ENCODE results near the gene CHRNG.

CHRNG gene

DNA sequence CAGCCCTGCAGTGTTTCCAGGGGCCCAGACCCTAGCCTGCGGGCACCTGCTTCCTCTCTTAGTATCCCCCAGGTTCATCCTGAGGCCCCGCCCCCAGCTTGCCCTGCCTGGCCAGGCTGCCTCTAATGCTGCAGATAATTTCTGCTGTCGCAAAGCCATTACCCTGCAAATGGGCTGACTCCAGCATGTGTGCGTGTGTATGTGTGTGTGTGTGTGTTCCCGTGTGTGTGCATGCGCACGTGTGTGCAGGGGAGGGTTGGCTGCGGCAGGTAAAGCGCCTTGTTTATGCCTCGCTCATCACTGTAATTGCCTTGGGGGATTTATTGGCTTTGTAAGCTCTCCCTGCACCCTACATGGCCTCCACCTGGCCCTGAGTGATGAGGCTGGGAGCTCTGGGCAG, 26.9 kb upstream of the CHRNG start:
- TF ChIP-seq, protein P1, sequence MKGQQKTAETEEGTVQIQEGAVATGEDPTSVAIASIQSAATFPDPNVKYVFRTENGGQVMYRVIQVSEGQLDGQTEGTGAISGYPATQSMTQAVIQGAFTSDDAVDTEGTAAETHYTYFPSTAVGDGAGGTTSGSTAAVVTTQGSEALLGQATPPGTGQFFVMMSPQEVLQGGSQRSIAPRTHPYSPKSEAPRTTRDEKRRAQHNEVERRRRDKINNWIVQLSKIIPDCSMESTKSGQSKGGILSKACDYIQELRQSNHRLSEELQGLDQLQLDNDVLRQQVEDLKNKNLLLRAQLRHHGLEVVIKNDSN (IDR thresholded peaks at IDR 0.05) = no peak
- TF ChIP-seq CEBPB (IDR thresholded peaks at IDR 0.05) (no peak), TCF12 (IDR thresholded peaks at IDR 0.05; ENCODE audit: low read depth) (no peak), EP300 (IDR thresholded peaks at IDR 0.05; ENCODE audit: borderline replicate concordance) (no peak), TEAD4 (IDR thresholded peaks at IDR 0.05) (no peak), TAF1 (IDR thresholded peaks at IDR 0.05; ENCODE audit: low read depth) (no peak), EGR1 (IDR thresholded peaks at IDR 0.05) (no peak), NFIC (IDR thresholded peaks at IDR 0.05) (no peak), CREB1 (IDR thresholded peaks at IDR 0.05; ENCODE audit: low read depth) (no peak), RAD21 (IDR thresholded peaks at IDR 0.05; ENCODE audit: low read depth) (no peak), ZBTB7A (IDR thresholded peaks at IDR 0.05; ENCODE audit: low read depth) (no peak)
- TF ChIP-seq, protein P2, sequence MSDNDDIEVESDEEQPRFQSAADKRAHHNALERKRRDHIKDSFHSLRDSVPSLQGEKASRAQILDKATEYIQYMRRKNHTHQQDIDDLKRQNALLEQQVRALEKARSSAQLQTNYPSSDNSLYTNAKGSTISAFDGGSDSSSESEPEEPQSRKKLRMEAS (IDR thresholded peaks at IDR 0.05) = no peak

DNA sequence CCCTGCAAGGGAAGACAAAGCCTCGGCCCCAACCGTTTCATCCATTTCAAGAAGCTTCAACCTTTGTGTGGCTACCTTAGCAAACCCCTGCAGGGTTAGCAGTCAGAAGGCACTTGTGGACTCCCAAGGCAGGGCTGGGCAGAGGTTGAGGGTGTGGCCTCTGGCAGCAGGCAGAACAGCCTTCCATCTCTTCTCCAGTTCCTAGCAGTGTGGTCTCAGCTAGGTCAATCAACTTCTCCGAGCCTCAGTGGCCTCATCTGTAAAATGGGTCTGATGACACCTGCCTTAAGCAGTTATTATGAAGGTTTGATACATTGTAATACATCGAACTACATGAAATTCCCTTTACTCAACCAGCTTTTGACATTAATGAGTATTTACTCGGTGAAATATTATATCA, 26.1 kb upstream of the CHRNG start:
- TF ChIP-seq CREB1 (IDR thresholded peaks at IDR 0.05; ENCODE audit: low read depth) (no peak), EP300 (IDR thresholded peaks at IDR 0.05; ENCODE audit: borderline replicate concordance) (no peak), EGR1 (IDR thresholded peaks at IDR 0.05) (no peak), TEAD4 (IDR thresholded peaks at IDR 0.05) (no peak), YY1 (IDR thresholded peaks at IDR 0.05; ENCODE audit: low read depth) (no peak), ZBTB7A (IDR thresholded peaks at IDR 0.05; ENCODE audit: low read depth) (no peak), CEBPB (IDR thresholded peaks at IDR 0.05) (no peak), NFIC (IDR thresholded peaks at IDR 0.05) (no peak), FOXM1 (IDR thresholded peaks at IDR 0.05; ENCODE audit: borderline replicate concordance, low read depth) (no peak), RAD21 (IDR thresholded peaks at IDR 0.05; ENCODE audit: low read depth) (no peak), TAF1 (IDR thresholded peaks at IDR 0.05; ENCODE audit: low read depth) (no peak)
- TF ChIP-seq, protein P2 (IDR thresholded peaks at IDR 0.05) = no peak
- TF ChIP-seq, protein P1 (IDR thresholded peaks at IDR 0.05) = no peak
- TF ChIP-seq, protein P3, sequence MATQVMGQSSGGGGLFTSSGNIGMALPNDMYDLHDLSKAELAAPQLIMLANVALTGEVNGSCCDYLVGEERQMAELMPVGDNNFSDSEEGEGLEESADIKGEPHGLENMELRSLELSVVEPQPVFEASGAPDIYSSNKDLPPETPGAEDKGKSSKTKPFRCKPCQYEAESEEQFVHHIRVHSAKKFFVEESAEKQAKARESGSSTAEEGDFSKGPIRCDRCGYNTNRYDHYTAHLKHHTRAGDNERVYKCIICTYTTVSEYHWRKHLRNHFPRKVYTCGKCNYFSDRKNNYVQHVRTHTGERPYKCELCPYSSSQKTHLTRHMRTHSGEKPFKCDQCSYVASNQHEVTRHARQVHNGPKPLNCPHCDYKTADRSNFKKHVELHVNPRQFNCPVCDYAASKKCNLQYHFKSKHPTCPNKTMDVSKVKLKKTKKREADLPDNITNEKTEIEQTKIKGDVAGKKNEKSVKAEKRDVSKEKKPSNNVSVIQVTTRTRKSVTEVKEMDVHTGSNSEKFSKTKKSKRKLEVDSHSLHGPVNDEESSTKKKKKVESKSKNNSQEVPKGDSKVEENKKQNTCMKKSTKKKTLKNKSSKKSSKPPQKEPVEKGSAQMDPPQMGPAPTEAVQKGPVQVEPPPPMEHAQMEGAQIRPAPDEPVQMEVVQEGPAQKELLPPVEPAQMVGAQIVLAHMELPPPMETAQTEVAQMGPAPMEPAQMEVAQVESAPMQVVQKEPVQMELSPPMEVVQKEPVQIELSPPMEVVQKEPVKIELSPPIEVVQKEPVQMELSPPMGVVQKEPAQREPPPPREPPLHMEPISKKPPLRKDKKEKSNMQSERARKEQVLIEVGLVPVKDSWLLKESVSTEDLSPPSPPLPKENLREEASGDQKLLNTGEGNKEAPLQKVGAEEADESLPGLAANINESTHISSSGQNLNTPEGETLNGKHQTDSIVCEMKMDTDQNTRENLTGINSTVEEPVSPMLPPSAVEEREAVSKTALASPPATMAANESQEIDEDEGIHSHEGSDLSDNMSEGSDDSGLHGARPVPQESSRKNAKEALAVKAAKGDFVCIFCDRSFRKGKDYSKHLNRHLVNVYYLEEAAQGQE (IDR thresholded peaks at IDR 0.05; ENCODE audit: low read depth) = no peak

DNA sequence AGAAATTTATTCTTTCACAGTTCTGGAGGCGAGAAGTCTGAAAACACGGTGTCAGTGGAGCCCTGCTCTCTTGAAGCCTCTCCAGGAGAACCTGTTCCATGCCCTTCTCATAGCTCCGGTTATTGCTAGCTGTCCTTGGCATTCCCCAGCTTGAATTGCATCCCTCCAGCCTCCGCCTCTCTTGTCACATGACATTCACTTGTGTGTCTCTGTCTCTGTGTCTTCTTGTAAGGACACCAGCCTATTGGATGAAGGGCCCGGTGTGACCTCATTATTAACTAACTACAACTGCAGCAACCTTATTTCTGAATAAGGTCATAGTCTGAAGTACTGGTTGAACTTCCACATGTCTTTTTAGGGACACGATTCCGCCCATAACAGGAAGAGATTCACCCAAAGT, 23.9 kb upstream of the CHRNG start:
- TF ChIP-seq, protein P3 (IDR thresholded peaks at IDR 0.05; ENCODE audit: low read depth) = no peak
- TF ChIP-seq TAF1 (IDR thresholded peaks at IDR 0.05; ENCODE audit: low read depth) = no peak
- no peak for TF ChIP-seq CREB1 (IDR thresholded peaks at IDR 0.05; ENCODE audit: low read depth)
- no peak for TF ChIP-seq EGR1 (IDR thresholded peaks at IDR 0.05)

DNA sequence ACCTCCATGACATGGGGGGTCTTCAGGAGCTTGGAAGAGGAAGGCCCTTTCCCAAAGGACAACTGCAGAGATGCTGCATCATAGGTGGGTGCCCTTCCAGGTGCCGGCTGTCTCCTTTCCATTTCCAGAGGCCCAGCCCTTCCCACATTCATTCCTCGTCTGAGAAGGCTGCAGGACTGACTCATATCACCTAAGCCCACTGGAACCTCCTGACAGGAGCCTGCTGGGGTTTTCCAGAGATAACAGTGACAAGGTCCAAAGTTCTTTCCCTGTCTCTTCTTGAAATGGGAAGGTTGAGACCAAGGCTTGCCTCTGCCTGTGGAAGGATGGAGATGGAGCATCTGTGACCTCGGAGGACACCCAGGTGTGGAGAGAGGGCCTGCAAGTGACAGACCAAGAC, 22.9 kb upstream of the CHRNG start:
- TF ChIP-seq RAD21 (IDR thresholded peaks at IDR 0.05; ENCODE audit: low read depth) (no peak), EP300 (IDR thresholded peaks at IDR 0.05; ENCODE audit: borderline replicate concordance) (no peak), CREB1 (IDR thresholded peaks at IDR 0.05; ENCODE audit: low read depth) (no peak), CEBPB (IDR thresholded peaks at IDR 0.05) (no peak), EGR1 (IDR thresholded peaks at IDR 0.05) (no peak), YY1 (IDR thresholded peaks at IDR 0.05; ENCODE audit: low read depth) (no peak)
- TF ChIP-seq, protein P3 (IDR thresholded peaks at IDR 0.05; ENCODE audit: low read depth) = no peak

DNA sequence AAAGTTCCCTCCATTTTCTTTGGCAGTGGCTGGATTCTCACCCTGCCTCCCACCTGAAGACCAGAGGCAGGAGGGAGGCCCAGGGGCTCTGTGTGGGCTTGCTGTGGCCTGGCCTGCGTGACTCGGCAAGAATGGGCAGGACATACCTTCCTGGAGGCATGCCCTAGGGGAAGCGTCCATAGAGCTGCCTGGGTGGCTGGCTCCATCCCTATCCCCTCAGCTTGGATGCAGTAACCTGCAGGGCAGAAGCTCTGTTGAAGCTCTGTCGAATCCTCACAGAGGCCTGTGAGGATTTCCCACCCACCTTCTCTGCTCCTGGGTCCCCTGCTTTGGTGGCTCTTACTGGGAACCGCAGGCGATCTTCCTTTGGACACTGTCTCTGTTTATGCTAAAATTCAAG, 20.6 kb upstream of the CHRNG start:
- TF ChIP-seq, protein P1 (IDR thresholded peaks at IDR 0.05) = no peak
- TF ChIP-seq RAD21 (IDR thresholded peaks at IDR 0.05; ENCODE audit: low read depth) = no peak
- no peak for TF ChIP-seq FOXM1 (IDR thresholded peaks at IDR 0.05; ENCODE audit: borderline replicate concordance, low read depth)
- no peak for TF ChIP-seq CEBPB (IDR thresholded peaks at IDR 0.05)
- no peak for TF ChIP-seq EGR1 (IDR thresholded peaks at IDR 0.05)
- no peak for TF ChIP-seq EP300 (IDR thresholded peaks at IDR 0.05; ENCODE audit: borderline replicate concordance)
- TF ChIP-seq ZBTB7A (IDR thresholded peaks at IDR 0.05; ENCODE audit: low read depth) = no peak
- TF ChIP-seq TEAD4 (IDR thresholded peaks at IDR 0.05) = no peak
- no peak for TF ChIP-seq TAF1 (IDR thresholded peaks at IDR 0.05; ENCODE audit: low read depth)
